Fibroblast of peridontal ligament (primary cell): ENCODE data around the gene KRT80.
"Not testable (repeated sequence)": the region's sequence is repeated elsewhere in the genome, so short reads cannot be mapped to it uniquely, and the experiment has no call there.

Source experiments
- DNase-seq: peaks from one replicate; pipeline ENCODE4 v3.0.0-alpha.2; 2010; ENCODE audit errors: extremely low read depth

KRT80 gene

DNA sequence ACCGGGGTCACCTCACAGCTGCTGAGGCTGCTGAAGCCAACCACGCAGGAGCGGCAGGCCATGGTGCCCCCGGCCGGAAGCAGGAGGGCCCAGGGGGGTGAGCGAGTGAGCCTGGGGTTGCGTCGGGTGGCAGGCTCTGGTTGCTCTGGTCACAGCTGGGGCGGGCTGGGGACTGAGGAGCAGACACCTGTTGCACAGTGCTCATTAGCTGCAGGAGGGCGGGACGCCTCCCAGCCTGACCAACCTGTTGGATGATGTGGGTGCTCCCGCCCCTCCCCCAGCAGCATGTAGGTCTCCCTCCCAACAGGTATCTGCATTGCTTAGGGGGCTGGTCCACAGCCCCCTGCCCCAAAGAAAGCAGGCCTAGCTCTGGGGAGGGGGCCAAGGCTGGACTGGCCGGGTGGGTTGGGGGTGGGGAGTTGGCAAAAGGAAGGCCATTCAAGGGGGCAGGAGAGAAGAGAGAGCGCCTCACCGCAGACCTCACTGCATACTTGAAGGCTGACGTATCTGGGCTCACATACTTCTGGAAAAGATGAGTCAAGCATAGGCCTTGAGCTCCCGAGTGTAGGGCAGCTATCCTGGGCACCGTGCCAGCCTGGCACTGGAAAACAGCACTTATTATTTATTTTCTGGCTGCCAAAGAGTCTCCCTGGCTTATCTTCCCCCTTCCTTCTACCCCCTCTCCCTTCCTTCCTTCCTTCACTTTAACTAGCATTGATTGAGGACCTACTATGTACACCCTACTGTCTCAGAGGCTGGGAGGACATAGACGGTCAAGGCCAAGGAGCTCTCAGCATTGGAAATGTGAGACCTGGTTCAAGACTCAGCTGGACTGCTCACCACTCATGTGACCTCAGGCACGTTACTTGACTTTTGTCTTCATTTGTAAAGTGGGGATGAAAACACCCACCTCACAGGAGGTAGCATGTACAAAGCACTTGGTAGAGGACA lies at the start of gene KRT80:
TSS of gene KRT80 (minus strand) at position 174 of the 951 bp plus-strand sequence. CDS start at position 62, 112 bp downstream.
- peak; percentile 99 for DNase-seq

- DNase-seq, result no peak
Observed at GRCh38 chr12:52241205-52241842, 49.5 kb upstream of the KRT80 start.

DNA sequence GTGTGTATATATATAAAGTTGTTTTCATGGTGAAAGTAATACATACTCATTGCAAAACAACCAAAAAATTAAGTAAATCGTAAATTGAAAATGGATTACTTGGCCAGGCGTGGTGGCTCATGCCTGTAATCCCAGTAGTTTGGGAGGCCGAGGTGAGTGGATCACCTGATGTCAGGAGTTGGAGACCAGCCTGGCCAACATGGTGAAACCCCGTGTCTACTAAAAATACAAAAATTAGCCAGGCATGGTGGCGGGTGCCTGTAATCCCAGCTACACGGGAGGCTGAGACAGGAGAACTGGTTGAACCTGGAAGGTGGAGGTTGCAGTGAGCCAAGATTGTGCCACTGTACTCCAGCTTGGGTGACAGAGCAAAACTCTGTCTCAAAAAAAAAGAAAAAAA lies 48.4 kb upstream of the KRT80 start:
- not testable (repeated sequence) for DNase-seq

DNA sequence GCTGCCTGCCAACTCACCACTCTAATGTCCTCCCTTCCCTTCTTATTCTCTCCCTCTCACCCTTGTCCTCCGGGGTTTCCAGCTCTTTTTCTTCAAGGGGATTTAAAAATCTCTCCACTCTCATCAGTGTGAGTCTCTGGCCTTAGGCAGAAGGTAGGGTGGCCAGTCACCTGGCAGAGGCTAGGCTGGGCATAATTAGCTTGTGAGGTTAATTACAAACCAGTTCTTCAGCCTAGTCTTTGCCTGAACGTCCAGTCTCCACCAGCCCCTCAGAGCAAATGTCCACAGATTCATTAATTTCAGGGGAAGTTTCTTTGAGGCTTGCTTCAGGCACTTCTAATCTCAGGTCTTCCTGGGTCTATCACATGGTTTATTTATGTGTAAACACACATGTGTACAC lies 48.0 kb upstream of the KRT80 start:
- DNase-seq, result no peak

DNA sequence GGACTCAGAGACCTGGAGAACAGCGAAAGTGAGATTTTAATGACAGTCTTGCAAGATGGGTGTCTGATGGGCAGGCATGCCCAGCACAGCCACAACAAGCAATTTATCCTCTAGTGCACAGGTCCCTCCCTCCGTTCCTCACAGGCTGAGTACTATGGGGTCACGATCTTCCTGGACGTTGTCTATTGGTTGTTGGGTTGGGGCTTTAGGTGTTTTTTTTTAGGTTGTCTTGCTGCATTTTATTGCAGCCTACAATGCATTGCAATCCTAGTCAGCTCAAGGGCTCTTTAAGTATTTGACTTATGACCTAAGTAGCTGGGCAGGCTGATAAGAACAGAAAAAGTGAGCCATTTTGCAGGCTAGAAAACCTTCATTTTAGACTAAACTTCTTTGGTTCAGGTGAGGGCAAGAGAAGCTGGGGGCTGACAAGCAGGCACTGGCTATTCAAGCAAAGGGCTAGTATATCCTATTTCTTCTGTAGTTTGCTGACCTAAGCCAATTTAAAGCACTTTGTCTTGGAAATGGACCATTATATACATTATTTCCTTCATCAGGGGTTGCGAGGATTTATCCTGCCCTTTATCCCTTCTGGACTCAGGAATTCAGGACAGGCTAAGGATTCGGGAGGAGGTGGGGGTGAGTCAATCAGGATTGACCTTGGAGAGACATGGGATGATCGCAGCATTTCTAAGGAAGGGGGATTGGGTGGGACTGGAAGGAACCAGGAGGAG lies 47.3 kb upstream of the KRT80 start:
- DNase-seq, result no peak

- no peak for DNase-seq
Observed at GRCh38 chr12:52238207-52238840, 46.5 kb upstream of the KRT80 start.

DNA sequence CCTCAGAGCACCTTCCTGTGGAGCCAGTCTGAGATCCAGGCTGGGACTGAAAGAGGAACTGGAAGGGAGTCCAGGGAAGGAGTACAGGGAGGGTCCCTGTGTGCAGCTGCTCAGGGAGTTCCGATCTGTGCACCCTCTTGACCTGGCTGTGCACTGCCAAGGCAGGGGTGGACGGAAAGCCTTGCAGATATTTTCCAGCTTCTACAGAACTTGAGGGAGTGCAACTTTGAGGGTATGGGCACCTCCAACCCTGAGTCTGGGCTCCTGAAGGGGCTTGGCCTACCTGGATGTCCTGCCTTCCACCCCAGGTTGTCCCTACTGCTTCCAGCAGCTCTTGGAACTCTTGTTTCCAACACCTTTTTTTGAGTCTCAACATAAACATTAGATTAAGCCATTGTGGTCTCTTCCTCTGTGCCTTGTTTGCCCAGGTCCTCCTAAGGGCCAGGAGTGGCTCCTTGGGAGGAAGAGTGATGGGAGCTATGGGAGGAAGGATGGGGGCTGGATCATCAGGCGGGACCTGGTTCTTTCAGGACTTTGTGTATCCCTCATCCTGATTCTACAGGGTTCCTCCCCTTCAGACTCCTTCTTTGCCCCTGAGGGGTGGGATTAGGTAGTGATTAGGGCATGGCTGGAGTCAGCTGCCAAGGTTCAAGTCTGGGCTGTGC lies 44.7 kb upstream of the KRT80 start:
- no peak for DNase-seq

GRCh38 chr12:52235822-52236361 lies 44.1 kb upstream of the KRT80 start:
- no peak for DNase-seq

DNA sequence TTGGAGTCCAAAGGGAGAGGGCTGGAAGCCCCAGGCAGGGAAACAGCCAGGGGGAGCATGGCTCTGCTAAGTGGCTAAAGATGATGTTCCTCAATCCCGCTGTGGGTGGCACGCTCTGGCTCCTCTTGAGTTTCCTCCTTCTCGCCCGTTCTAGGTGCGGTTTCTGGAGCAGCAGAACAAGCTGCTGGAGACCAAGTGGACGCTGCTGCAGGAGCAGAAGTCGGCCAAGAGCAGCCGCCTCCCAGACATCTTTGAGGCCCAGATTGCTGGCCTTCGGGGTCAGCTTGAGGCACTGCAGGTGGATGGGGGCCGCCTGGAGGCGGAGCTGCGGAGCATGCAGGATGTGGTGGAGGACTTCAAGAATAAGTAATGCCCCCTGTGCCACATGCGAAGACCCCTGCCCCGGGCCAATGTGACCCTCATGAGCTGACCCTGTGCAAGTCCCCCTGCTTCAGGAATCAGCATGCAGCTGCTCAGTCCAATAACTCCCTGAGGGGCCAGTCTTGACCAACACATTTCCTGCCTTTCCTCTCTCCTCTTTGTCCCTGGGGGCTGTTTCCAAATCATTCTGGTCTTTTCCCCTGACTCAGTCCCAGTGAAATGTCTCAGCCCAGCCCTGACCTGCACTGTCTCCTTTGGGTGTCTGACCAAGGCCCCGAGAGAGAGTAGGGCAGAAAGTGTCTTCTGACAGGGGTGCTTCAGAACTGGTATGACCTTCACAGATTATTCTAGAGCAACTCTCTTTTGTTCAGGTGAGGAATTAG lies 43.4 kb upstream of the KRT80 start:
- peak; percentile 24 for DNase-seq

DNA sequence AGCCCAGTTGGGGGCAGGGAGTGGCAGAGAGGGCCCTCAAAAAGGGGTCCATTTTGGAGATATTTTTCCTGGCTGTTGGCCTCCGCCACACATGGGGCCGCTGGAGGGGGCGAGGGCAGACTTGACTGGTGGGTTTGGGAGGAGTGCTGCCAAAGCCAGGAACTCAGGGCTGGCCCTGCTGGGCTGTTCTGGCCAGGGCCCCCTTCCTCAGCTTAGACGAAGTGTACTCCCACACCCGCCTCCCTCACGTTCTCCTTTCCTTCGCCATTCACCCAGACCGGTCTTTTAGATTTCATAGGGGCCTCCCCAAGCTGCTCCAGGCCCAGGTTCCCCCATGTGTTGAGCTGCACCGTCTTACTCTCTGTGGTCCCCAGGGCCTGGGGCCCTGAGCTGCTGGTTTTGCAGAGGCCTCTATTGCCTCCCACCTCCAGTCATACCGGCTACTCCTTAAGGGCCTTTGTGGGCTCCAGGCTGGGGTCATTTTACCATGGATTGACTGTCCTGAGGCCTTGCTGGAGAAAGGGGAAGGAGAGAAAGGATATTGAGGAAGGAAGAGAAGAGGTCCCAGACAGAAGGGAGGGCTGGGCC lies 42.5 kb upstream of the KRT80 start:
- DNase-seq, result no peak

DNA sequence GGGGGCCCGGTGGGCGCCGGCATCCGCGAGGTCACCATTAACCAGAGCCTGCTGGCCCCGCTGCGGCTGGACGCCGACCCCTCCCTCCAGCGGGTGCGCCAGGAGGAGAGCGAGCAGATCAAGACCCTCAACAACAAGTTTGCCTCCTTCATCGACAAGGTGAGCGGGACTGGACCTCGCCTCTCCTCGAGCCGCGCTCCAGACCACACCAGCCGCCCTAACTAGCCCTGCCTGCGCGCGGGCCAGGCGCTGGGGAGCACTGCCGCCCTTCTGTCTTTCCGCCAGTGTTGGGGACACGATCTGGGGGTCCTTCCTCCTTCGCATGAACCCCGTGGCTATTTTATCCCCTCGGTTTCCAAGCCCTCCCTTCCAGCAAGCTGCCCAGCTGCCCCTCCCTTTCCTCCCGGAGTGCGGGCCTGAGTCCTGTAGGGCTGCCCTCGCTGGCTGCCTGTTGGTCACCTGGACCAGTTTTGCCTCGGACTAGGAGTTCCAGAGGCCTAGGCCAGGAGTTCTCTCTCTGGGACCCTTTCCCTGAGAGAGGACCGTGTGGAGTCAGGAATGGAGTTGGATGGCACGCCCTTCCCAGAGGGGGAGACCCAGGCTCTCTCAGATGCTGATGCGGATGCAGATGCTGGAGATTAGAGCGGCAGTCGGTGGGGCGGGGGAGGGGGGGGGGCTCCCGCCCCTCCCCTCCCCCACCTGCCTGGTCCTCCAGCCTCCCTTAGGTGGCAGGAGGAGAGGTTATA lies 41.8 kb upstream of the KRT80 start:
- DNase-seq, result no peak

DNA sequence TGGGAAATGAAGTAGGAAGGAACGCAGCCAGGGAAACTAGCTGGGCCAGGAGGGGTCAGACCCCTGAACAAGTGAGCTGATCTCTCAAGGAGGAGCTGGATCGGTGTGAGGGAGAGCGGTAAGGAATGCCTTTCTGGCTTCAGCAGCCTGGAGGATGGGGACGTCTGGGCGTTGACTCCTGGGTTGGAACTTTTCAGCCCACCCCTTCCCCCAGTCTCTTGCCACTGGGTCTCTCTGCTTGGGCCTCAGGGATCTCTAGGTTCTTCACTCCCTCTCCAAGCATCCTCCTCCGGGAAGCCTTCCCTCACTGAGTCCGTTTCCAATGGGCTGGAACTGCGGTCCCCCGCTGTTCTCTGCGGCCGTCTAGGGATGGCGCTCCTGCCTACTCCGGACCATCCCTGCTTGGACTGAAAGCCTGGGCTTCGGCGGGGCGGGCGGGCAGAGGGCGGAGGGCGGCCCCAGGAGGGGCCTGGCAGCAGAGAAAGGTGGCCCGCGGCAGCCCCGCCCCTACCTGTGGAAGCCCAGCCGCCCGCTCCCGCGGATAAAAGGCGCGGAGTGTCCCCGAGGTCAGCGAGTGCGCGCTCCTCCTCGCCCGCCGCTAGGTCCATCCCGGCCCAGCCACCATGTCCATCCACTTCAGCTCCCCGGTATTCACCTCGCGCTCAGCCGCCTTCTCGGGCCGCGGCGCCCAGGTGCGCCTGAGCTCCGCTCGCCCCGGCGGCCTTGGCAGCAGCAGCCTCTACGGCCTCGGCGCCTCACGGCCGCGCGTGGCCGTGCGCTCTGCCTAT lies 41.1 kb upstream of the KRT80 start, which contains the start of gene KRT7:
TSS of gene KRT7 (plus strand) at position 570 of the 788 bp plus-strand sequence. CDS start at position 624, 54 bp downstream.
- DNase-seq, result no peak

GRCh38 chr12:52232203-52232673 lies 40.4 kb upstream of the KRT80 start:
- no peak for DNase-seq

DNA sequence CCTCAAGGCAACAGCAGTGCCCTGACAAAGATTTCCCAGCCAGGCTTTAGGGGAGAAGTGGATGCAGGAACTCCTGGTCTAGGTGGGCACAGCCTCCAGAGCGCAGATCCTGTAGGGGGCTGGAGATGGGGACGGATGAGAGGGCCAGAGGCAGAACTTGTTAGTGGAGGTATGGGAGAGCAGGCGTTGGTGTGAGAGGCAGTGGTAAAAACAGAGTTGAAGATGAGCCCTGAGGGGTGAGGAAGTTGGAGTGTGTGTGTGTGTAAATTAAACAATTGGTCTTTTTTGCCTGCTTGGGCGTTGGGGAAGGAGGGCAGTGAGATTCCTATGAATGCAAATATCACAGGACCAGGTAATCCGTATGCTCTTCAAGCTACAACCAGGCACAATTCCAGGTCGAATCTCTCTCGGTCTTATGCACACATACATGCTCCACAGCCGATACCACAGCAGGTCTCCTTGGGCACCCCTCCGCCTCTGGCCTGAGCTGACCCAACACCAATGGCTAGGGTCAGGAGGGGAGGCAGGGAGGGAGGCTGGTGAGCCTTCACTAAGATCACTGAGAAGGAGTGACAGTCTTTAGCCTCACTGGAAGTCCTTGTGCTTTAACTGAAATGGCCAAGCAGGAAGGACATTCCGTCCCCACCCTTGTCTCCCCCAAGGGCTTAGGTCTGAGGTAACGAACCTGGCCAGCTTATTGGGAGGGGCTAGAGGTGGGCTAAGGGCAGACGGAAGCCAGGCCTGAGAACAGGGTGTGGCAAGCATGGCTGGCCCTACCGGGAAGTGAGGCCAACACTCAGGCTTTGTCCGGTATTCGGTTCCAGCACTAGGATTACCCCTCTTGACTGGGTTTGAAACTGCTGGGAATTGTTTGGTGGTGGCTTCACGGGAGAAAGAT lies 39.7 kb upstream of the KRT80 start:
- DNase-seq, result no peak

GRCh38 chr12:52230364-52231281 lies 38.8 kb upstream of the KRT80 start:
- peak; percentile 67 for DNase-seq

- no peak for DNase-seq
Observed at GRCh38 chr12:52229836-52230343, 38.1 kb upstream of the KRT80 start.
